HAP-1 (cell line): Measurements from ENCODE around the gene USP26.
"Not testable (repeated sequence)": the region's sequence is repeated elsewhere in the genome, so short reads cannot be mapped to it uniquely, and the experiment has no call there.

Experiments used
- DNase-seq, 2 experiments: peaks; one replicate each; pipeline ENCODE4 v3.0.0-alpha.2; 2016 to 2020; ENCODE audit warnings: low spot score in 2 of 2
- H3K27me3 ChIP-seq: fragments of 250-450 bp; sonication (Bioruptor Pico); 2 replicates; pipeline ENCODE4 v1.5.1; 2020; ENCODE audit warnings: low read depth, mild to moderate bottlenecking, moderate library complexity
- H3K36me3 ChIP-seq: fragments of 250-450 bp; sonication (Bioruptor Pico); replicated peaks from 2 replicates; pipeline ENCODE4 v1.5.1; 2020; ENCODE audit warnings: mild to moderate bottlenecking
- H3K4me1 ChIP-seq: fragments of 250-450 bp; sonication (Bioruptor Pico); 2 replicates; pipeline ENCODE4 v1.5.1; 2020; ENCODE audit warnings: mild to moderate bottlenecking
- H3K4me3 ChIP-seq: fragments of 250-450 bp; sonication (Bioruptor Pico); 2 replicates; pipeline ENCODE4 v1.5.1; 2020; ENCODE audit warnings: mild to moderate bottlenecking, moderate library complexity
- H3K9me3 ChIP-seq: fragments of 250-450 bp; sonication (Bioruptor Pico); 2 replicates; pipeline ENCODE4 v1.5.1; 2020; ENCODE audit warnings: mild to moderate bottlenecking, moderate library complexity
- in situ Hi-C: fragments of 300-500 bp; cut with MboI; formaldehyde crosslinking; loops from 3 replicates; pipeline ENCODE4 v1.14.3; 2020; ENCODE audit warnings: low sequenced_read_pairs, inconsistent platforms, mixed read lengths

The USP26 gene, protein sequence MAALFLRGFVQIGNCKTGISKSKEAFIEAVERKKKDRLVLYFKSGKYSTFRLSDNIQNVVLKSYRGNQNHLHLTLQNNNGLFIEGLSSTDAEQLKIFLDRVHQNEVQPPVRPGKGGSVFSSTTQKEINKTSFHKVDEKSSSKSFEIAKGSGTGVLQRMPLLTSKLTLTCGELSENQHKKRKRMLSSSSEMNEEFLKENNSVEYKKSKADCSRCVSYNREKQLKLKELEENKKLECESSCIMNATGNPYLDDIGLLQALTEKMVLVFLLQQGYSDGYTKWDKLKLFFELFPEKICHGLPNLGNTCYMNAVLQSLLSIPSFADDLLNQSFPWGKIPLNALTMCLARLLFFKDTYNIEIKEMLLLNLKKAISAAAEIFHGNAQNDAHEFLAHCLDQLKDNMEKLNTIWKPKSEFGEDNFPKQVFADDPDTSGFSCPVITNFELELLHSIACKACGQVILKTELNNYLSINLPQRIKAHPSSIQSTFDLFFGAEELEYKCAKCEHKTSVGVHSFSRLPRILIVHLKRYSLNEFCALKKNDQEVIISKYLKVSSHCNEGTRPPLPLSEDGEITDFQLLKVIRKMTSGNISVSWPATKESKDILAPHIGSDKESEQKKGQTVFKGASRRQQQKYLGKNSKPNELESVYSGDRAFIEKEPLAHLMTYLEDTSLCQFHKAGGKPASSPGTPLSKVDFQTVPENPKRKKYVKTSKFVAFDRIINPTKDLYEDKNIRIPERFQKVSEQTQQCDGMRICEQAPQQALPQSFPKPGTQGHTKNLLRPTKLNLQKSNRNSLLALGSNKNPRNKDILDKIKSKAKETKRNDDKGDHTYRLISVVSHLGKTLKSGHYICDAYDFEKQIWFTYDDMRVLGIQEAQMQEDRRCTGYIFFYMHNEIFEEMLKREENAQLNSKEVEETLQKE

DNA sequence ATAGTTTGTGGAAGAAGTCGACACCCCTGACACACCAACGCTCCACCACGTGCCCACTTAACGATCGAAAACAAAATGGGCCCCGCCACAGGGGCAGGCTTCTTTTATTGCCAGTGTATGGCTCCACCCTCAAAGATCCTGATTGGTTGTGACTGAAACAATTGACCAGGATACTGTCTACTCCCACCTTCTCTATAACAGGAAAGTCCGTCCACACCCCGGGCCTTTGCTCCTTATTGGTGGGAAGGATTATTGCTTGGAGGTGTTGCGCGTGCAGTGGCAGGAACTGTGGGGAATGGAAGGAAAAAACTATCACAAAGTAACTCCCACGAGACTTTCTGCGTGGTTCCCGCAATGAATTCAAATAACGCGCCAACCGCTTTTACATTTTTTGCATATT, at the start of gene USP26:
USP26 (minus strand) TSS at position 79 of the 400 bp plus-strand sequence. CDS start 68,889 bp downstream, outside the sequence.
- Histone ChIP-seq H3K9me3 (no peaks in the 10 kb centered on the region), H3K27me3 (no peaks in the 10 kb centered on the region), H3K36me3 (no peaks in the 10 kb centered on the region), H3K4me3 (no peak within 1 kb of the TSS), H3K4me1 (no peaks in the 10 kb centered on the region)
- no peak for DNase-seq
- in situ Hi-C loops = no loop called here

DNA sequence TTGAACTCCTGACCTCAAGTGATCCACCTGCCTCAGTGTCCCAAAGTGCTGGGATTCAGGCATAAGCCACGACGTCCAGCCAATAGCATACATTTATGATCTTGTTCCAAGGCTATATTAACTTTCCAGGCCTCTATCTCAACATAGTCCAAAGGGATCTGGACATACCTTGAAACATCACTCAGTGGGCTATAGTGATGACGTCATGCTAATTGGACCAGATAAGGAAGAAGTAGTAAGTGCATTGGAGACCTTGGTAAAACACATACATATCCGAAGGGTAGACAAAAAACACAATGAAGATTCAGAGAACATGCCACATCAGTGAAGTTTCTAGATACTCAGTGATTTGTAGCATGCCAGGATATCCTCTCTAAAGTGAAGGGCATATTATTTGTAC, 37.4 kb upstream of the USP26 start:
- Histone ChIP-seq H3K4me3 (no peak overlapping the region), H3K4me1 (no peaks in the 10 kb centered on the region), H3K27me3 (no peaks in the 10 kb centered on the region), H3K36me3 (no peaks in the 10 kb centered on the region), H3K9me3 (no peaks in the 10 kb centered on the region)
- in situ Hi-C loops = no loop called here
- no peak for DNase-seq

DNA sequence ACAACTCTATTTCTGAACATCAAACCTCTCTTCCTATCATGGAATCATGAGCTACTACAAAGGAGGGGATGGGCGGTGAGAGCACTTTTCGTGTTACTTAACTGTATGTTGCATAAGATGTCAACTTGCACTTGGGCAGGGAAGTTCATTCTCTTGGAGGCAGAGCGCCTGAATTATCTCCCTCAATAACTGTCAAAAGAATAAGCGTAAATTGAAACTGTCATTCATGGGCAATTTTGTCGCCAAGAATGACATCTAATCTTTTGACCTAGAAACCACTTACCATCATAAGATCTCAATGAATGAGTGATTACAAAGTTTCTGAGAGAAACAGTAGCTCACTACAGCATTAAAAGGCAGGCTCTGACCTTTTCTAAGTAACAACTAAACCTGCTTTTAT, 23.5 kb upstream of the USP26 start:
- Histone ChIP-seq H3K27me3 (no peaks in the 10 kb centered on the region), H3K36me3 (no peaks in the 10 kb centered on the region), H3K4me1 (peaks cover 21% of the 10 kb centered on the region), H3K4me3 (no peak overlapping the region), H3K9me3 (no peaks in the 10 kb centered on the region)
- in situ Hi-C loops = no loop called here
- DNase-seq = no peak

DNA sequence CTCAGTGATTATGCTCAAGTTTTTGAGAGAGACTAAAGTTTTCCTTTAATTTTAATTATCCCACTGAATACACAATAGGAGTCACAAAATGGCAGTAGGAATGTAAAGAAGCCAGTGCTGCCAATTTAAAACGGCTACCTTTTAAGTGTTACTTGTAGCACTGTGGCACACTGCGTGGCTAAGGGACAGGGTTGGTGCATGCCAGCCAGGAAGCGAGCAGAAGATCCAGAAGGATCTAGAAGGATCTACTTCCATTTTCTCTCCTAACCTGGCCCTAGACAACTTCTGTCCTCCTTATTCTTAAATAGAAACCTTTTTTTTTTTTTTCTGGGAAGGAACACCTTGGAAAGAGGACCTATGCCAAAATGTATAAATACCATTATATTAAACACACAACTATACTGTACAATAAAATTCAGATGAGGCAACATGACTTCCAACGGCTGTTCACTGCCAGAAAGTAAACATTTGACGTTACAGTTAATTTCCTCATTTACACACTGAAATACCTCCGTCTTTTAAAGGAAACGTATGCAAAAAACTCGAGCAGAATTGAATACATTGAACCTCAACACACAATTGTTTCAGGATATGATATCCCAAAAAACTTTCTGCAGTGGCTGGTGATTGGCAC, 2.7 kb downstream of the USP26 start:
- Histone ChIP-seq H3K4me3 (no peak overlapping the region), H3K9me3 (no peaks in the 10 kb centered on the region), H3K27me3 (no peaks in the 10 kb centered on the region), H3K4me1 (no peaks in the 10 kb centered on the region), H3K36me3 (no peaks in the 10 kb centered on the region)
- in situ Hi-C loops = no loop called here
- DNase-seq = no peak

DNA sequence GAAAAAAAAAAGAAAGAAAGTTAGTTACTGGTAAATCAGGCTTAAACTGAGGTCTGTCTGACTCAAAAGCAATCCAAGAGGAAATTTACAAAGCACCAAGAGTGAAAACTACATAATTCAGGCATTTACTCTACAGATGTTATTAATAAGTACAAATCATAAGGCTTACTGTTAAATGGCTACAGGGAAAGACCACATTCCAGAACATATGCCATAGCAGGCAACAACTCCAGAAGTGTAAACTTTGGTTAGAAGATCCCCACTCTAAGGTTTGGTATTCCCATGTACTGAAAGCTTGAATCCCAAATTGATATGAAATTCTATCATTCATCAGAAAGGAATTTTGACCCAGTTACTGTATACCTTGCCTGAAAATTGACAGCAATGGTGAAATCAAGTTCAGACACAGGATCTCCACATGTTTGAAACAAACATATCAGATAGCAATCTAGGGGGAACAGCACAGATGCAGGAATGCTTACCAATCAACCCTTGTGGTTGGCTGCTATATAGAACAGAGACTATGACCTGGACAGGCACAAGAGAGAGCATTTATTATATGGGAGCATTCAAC, 6.6 kb downstream of the USP26 start:
- no peaks in the 10 kb centered on the region for H3K4me1 ChIP-seq

DNA sequence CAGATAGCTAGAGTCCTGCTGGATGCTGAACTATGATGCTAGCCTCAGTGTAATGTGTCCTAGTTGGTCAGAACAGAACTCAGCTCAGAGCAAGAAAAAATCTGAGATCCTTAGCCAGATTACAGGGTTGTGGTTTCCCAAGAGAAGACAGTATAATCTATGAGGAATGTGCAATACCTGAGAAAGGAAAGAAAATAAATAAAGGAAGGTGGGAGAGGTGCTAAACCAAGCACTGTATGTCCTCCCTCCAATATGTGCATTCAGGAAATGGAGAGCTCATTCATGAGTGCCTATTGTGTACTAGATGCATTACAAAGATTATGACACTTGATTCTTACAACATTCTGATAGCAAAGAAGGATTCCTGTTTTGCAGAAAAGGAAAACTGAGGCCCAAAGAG, 7.5 kb downstream of the USP26 start:
- no peak for DNase-seq
- no peaks in the 10 kb centered on the region for H3K27me3 ChIP-seq
- H3K9me3 ChIP-seq = no peaks in the 10 kb centered on the region
- no peaks in the 10 kb centered on the region for H3K36me3 ChIP-seq
- H3K4me1 ChIP-seq = no peaks in the 10 kb centered on the region
- in situ Hi-C loops = no loop called here
- H3K4me3 ChIP-seq = no peak overlapping the region

More for the DNA sequence above, 6.6 kb downstream of the USP26 start:
- H3K9me3 ChIP-seq = no peaks in the 10 kb centered on the region
- in situ Hi-C loops = no loop called here
- H3K36me3 ChIP-seq = no peaks in the 10 kb centered on the region
- DNase-seq = no peak
- no peak overlapping the region for H3K4me3 ChIP-seq
- no peaks in the 10 kb centered on the region for H3K27me3 ChIP-seq

DNA sequence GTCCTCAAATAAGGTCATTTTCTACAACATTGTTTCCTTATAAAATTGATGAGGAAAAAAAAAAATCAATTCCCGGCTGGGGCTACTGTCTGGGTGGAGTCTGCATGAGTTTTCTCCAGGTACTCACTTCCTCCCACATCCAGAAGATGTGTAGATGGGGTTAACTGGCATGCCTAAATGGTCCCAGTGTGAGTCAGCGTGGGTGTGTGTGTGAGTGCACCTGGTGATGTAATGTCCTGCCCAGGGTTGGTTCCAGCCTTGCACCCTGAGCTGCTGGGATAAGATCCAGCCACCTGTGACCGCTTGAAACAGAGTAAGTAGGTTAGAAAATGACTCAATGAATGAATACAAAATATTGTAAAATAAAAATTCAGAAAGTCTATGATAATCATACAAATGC, 11.1 kb downstream of the USP26 start:
- no peaks in the 10 kb centered on the region for H3K36me3 ChIP-seq
- H3K4me3 ChIP-seq = no peak overlapping the region
- H3K9me3 ChIP-seq = no peaks in the 10 kb centered on the region
- no peaks in the 10 kb centered on the region for H3K4me1 ChIP-seq
- in situ Hi-C loops = no loop called here
- no peak for DNase-seq
- no peaks in the 10 kb centered on the region for H3K27me3 ChIP-seq

DNA sequence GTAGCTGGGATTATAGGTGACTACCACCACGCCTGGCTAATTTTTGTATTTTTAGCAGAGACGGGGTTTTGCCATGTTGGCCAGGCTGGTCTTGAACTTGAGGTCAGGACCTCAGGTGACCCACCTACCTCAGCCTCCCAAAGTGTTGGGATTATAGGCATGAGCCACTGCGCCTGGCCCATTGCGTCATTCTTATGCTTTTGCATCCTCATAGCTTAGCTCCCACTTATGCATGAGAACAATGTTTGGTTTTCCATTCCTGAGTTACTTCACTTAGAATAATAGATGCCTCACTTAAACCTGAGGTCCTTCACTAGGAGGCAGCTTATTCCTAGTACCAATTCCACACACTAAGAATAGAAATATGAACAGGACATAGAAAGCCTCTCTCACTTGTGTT, 11.9 kb downstream of the USP26 start:
- in situ Hi-C loops, H3K9me3 ChIP-seq, H3K4me3 ChIP-seq, H3K4me1 ChIP-seq, H3K27me3 ChIP-seq, H3K36me3 ChIP-seq, DNase-seq: not testable (repeated sequence)

DNA sequence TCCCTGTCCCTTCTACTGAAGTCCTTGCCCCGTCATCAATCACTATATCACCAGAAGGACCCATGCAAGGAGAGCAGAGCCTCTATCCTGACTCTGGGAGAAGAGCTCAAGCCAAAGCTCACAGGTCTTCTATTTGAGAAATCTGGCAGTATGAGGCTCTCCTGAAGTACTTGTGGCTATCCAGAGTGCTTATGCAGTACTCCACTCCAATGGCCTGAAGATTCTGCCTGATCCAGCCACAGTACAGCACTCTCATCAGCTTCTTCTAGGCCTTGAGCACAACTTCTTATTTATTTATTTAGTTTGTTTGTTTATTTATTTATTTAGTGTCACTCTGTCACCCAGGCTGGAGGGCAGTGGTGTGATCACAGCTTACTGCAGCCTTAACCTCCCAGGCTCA, 13.0 kb downstream of the USP26 start:
- no peaks in the 10 kb centered on the region for H3K4me1 ChIP-seq
- H3K36me3 ChIP-seq = no peaks in the 10 kb centered on the region
- no peak for DNase-seq
- H3K4me3 ChIP-seq = no peak overlapping the region
- H3K9me3 ChIP-seq = no peaks in the 10 kb centered on the region
- H3K27me3 ChIP-seq = no peaks in the 10 kb centered on the region
- in situ Hi-C loops = no loop called here

DNA sequence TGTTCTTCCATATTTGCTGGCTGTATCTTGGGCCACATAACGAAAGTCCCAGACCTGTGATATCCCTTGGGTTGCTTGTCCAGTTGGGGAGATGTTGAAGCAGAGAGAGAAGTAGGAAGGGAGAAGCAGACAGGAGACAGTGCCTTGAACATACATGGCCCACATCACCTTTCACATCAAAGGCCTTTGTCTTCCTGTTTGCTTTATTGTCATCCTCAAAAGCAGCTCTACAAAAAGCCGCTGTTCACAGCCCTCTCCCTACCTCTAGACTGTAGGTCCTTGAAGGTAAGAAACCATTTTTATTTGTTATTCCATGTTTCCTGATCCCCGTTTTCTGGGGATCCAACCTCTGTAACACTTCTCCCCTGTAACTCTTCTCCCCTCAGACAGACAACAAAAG, 14.9 kb downstream of the USP26 start:
- Histone ChIP-seq H3K4me3 (no peak overlapping the region), H3K4me1 (no peaks in the 10 kb centered on the region), H3K9me3 (no peaks in the 10 kb centered on the region), H3K36me3 (no peaks in the 10 kb centered on the region), H3K27me3 (no peaks in the 10 kb centered on the region)
- in situ Hi-C loops = no loop called here
- no peak for DNase-seq

DNA sequence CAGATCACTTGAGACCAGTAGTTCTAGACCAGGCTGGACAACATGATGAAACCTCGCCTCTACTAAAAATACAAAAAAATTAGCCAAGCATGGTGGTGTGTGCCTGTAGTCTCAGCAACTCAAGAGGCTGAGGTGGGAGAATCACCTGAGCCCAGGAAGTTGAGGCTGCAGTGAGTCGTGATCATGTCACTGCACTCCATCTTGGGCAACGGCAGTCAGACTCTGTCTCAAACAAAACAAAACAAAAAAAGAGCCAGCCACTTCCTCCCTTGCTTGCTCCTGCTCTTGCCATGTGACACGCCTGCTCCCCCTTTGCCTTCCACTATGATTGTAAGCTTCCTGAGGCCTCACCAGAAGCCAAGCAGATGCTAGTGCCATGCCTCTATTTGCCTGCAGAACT, 19.1 kb downstream of the USP26 start:
- H3K4me1 ChIP-seq, H3K36me3 ChIP-seq, H3K4me3 ChIP-seq, DNase-seq, in situ Hi-C loops, H3K9me3 ChIP-seq, H3K27me3 ChIP-seq: not testable (repeated sequence)

DNA sequence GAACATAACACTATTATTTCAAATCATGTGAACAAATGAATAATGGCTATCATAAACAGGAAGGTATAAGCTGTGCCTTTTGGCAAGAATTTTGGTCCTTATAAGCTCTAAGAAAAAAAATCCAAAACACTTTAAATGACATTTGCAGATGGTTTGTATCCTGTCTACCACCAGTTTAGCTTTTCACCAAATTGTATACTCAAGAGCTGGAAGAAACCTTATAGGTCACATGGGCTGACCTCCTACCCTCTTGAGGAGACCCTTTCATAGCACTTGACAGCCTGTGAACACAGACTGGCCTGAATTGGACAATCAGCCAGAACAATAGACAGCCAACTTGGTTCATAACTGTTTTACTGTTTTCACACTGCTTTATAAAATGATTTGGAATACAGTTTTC, 24.3 kb downstream of the USP26 start:
- DNase-seq = no peak
- Histone ChIP-seq H3K4me3 (no peak overlapping the region), H3K9me3 (no peaks in the 10 kb centered on the region), H3K4me1 (peaks cover 10% of the 10 kb centered on the region), H3K36me3 (no peaks in the 10 kb centered on the region), H3K27me3 (no peaks in the 10 kb centered on the region)
- in situ Hi-C loops = no loop called here

DNA sequence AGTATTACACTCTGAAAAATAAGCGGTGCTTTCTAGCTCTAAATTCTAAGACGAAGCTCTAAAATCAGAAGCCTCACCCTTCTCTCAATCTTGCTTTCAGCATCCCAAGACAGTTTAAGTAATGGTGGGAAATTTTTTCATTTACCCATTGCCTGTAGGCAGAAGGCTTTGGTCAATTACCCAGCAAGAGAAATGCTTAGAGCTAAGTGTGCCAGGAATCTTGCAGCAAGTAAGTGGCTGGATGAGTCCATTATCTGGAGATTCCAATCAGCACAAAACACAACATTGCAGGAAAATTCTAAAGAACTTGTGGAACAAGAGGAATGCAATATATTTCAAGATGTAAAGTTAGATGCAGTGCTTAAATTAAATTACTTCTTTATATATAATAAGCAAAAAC, 28.4 kb downstream of the USP26 start:
- Histone ChIP-seq H3K27me3 (no peaks in the 10 kb centered on the region), H3K9me3 (no peaks in the 10 kb centered on the region), H3K4me3 (no peak overlapping the region), H3K36me3 (no peaks in the 10 kb centered on the region), H3K4me1 (peaks cover 10% of the 10 kb centered on the region)
- in situ Hi-C loops = no loop called here
- DNase-seq = no peak
